Sciatic nerve (tissue), 2 donors: ENCODE data around the gene SCFD2. TPM values are rescaled to one million over a fixed set of nuclear protein-coding genes. Genes with fewer than 3 reads are reported as not detected.
"Not testable (repeated sequence)": the region's sequence is repeated elsewhere in the genome, so short reads cannot be mapped to it uniquely, and the experiment has no call there.

Experiments used
- ATAC-seq: fragments of 200-7000 bp; cut with Tn5 transposase; one replicate; pipeline ENCODE4 v1.9.1; 2020; ENCODE audit warnings: mild to moderate bottlenecking, moderate library complexity
- DNase-seq: peaks from one replicate; pipeline ENCODE4 v3.0.0-alpha.2; 2020; ENCODE audit warnings: low spot score
- intact Hi-C: fragments of 100-400 bp; cut with DNase I; formaldehyde crosslinking; loops from one replicate; pipeline ENCODE4 v1.14.2; 2022
- total RNA-seq: library from RNA; stranded (reverse); fragmentation: NEBNext Ultra II Directional; extraction: Animal tissue kit (Norgen Biotek cat#: 25700); gene quantifications from one replicate; pipeline ENCODE4 v1.2.1, GENCODE V29; 2021
- donor health status: DM: no; HTN: no; CAD: no.
- donor health status: DM: no; HTN: no; CAD: no.

Gene SCFD2
- total RNA-seq, 1 donor from 2014 or later = 16.3 TPM

DNA sequence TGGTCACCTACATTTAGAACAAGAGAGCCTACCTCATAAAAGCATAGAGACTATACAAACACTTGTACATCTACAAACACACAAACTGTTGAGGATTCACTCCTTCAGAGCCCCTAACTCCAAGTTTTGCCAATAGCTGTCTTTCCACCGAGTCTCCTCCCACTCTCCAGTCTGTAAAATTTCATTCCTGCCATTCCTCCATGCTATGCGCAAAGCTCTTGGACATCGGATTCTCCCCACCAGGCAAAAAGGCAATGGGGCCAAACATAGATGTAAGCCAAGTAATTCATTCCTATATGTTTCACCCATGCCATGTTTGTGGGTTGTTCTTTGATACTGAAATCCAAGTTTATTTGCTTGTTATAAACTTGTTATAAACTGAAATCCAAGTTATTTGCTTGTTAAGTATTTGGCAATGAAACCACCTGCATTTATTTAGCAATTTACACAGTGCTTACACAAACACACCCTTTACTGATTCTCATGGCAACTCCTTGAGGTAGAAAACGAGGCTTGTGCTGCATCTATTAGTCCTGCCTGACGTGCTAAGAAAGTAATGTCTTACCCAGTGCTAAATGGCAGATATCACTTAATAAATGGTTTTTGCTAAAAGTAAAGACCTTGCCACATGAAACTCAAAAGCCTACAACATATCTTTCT is 91.1 kb downstream of the SCFD2 start:
- DNase-seq = no peak
- intact Hi-C loops = no loop called here
- no peak for ATAC-seq

DNA sequence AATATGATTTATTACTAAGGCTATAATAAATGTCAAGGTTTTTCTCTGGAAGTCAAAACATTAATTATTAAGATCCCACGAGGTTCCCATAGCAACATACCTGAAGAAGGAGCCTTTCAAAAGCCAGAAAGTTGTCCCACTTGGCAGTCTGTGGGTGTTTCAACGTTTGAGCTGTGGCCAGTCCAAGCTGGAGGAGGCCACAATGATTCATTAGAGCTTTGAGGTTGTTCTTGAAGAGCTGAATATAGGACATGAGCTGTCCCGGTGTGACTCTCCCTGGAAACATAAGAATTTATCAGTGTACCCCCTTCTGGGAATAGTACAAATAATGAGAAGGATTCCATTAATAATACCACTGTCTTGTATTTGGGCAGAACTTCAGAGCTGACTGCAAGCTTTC is 92.1 kb downstream of the SCFD2 start:
- no peak for DNase-seq
- no peak for ATAC-seq
- intact Hi-C loops = no loop called here

DNA sequence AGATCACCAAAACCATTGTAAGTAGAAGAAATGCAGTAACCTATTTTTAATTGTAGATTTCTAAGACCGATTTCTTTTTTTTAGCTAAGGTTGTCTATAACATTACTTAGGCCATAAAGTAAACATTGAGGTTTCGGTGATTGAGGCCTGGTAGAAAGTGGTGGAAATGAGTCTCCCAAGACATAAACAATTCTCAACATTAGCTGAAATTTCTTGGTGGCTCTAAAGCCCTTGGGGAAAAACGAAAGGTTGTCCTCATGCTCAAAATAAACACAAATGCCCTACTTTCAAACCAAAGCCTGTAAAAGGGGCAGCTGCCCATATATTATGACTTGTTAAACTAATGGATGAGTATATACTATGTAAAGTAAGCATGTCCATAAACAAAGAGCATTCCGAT is 98.8 kb downstream of the SCFD2 start:
- intact Hi-C loops = no loop called here
- DNase-seq (no peak), ATAC-seq (no peak)

DNA sequence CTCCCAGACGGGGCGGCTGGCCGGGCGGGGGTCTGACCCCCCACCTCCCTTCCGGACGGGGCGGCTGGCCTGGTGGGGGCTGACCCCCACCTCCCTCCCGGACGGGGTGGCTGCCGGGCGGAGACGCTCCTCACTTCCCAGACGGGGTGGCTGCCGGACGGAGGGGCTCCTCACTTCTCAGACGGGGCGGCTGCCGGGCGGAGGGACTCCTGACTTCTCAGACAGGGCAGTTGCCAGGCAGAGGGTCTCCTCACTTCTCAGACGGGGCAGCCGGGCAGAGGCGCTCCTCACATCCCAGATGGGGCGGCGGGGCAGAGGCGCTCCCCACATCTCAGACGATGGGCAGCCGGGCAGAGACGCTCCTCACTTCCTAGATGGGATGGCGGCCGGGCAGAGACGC is 109.9 kb downstream of the SCFD2 start:
- ATAC-seq, DNase-seq, intact Hi-C loops: not testable (repeated sequence)

DNA sequence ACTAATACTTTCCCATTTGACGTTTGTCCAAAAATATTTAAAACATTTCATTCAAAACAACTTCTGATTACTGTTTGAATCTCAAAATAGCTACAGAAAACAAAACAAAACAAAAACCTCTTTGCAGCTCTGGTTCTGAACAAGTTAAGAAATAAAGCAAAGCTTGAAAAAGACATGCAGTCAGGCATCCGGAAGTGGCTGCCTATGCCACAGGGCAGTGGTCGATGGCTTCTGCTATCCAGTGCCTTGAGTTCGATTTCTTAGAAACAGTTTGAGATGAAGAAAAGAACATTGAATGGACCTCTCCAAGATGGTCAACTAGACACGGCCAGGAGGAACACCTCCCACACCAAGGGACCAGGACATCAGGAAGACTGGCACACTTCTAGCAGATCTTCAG is 125.3 kb downstream of the SCFD2 start:
- ATAC-seq (no peak), DNase-seq (no peak)
- intact Hi-C loops = no loop called here

DNA sequence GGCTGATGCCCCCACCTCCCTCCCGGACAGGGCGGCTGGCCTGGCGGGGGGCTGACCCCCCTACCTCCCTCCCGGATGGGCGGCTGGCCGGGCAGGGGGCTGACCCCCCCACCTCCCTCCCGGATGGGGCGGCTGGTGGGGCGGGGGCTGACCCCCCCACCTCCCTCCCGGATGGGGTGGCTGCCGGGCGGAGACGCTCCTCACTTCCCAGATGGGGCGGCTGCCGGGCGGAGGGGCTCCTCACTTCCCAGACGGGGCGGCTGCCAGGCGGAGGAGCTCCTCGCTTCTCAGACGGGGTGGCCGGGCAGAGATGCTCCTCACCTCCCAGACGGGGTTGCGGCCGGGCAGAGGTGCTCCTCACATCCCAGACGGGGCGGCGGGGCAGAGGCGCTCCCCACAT is 127.5 kb downstream of the SCFD2 start:
- intact Hi-C loops, ATAC-seq, DNase-seq: not testable (repeated sequence)

DNA sequence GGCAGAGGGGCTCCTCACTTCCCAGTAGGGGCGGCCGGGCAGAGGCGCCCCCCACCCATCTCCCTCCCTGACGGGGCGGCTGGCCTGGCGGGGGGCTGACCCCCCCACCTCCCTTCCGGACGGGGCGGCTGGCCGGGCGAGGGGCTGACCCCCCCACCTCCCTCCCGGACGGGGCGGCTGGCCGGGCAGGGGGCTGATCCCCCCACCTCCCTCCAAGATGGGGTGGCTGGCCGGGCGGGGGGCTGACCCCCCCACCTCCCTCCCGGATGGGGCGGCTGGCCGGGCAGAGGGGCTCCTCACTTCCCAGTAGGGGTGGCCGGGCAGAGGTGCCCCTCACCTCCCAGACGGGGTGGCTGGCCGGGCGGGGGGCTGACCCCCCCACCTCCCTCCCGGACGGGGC is 128.1 kb downstream of the SCFD2 start:
- intact Hi-C loops, ATAC-seq: not testable (repeated sequence)

DNA sequence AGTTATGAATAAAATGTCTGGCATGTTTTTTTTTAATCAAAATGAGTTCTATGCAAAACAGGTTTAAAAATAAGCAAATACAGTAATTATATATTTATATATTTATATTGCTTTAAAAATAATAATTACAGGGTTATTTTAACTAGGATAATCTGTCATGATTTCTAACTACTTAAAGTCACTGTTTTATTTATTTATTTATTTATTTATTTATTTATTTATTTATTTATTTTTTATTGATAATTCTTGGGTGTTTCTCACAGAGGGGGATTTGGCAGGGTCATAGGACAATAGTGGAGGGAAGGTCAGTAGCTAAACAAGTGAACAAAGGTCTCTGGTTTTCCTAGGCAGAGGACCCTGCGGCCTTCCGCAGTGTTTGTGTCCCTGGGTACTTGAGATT is 129.2 kb downstream of the SCFD2 start:
- DNase-seq, ATAC-seq, intact Hi-C loops: not testable (repeated sequence)

More for the DNA sequence above, 128.1 kb downstream of the SCFD2 start:
- DNase-seq = not testable (repeated sequence)

DNA sequence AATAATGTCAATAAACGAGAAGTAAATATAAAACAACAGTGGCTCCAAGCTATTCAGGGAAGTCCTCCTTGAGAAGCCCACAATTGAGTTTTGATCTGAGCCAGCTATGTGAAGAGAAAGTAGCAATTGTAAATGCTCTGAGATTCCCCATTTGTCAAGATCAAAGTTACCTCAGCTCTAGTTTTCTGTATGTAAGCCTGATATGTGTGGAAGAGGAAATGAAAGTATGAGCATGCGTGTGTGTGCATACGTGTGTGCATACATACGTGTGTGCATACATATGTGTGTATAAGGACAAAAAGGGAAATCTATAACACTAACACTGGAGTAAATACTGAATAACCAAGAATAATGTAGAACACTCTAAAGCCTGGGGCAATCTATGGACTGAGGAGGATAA is 130.3 kb downstream of the SCFD2 start:
- no peak for ATAC-seq
- DNase-seq = no peak
- intact Hi-C loops = no loop called here

DNA sequence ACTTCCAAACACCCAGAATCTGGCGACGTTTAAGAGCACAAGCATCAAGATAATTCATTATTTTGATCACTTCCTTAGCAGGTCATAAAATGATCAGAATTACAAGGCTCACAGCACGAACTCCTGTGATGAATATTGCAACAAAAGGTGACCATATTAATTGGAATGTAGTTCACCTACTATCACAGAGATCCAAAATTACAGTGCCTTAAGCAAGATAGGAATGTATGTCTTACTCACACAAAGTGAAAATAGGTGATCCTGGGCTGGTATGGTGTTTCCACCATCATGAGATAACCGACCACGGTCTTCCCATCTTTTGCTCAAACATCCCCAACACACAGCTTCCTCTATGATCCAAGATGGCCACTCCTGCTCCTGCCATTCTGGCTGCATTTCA is 131.2 kb downstream of the SCFD2 start:
- DNase-seq (no peak), ATAC-seq (no peak)
- intact Hi-C loops = no loop called here

DNA sequence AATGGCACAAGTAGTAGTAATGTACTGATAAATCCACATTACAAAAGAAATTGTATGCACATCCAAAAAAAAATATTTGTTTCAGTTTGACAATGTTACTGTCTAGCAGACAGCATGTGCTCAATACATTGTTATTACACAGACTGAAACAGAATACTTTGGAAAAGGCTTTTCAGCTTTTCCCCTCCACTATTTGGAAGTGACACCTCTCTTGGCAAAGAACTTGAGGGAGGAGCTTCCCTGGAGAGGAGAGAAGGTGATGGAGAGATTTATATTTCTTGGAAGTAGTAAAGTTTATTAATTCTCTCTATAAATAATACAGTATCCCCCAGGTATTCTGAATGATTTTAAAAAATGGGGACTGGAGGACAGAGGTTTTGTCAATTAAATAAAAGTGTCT is 131.8 kb downstream of the SCFD2 start:
- intact Hi-C loops = no loop called here
- DNase-seq = no peak
- ATAC-seq = no peak

DNA sequence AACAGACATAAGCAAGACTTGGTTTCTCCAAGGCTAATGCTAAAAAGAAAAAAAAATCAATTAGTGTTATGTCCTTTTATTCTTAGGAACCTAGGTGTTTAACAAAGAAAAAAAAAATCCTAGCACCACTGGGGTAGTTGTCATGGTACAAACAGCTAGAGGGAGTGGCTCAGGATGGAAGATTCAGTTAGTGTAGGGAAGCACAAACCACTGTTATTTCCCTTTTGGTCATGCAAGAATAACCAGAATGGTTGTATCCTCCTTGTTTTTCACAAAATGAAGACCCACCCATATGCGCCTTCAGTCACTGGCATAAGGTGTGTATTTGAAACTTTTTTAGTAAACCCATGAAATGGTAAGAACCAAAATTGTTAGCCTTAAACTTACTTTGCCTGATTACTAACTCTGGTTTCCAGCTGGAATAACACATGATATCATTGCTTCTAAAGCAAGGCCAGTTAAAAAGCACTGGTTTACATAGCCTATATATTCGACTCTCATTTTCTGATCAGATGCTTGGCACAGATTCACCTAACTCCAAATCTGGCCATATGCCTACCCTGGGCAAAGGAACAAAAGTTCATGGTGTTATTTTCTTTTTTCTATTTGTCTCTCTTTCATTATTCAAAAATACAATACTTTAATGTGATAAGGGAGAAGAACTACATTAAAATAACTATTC is 132.6 kb downstream of the SCFD2 start:
- no peak for ATAC-seq
- DNase-seq = no peak
- intact Hi-C loops = no loop called here

DNA sequence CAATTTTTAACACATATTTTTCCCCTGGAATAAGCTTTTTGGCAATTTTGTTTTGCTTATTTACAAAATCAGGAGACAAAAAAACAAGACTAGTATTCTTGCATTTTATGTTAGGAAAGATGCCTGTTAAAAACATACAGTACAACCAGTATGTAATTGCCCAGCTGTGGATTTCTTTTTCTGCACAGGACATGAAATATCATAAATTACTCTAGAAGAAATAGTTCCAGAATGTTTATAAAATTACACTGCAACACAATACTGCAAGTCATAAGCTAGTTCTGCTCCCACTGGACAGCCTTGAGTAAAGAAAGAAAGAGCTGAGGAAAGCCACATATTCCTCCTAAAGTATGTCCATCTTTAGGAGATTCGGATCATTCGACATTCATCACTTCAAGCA is 133.5 kb downstream of the SCFD2 start:
- intact Hi-C loops = no loop called here
- no peak for ATAC-seq
- DNase-seq = no peak

DNA sequence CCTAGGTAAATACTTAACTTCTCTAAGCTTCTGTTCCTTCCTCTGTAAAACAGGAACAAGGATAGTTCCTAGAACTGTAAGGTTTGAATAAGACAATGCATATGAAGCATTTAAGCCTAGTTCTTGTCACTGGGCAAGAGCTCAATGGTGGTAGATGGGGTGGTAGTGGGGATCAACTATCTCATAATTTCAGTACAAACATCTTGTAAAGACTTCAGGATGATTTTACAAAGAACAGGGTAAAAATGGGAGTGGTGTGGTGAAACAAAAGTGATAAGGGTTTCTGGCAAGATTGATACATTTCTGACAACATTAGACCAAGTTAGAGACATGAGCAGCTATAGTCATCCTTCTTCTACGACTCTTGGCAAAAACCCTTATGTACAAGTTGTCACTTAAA is 137.8 kb downstream of the SCFD2 start:
- intact Hi-C loops = no loop called here
- no peak for DNase-seq
- no peak for ATAC-seq

DNA sequence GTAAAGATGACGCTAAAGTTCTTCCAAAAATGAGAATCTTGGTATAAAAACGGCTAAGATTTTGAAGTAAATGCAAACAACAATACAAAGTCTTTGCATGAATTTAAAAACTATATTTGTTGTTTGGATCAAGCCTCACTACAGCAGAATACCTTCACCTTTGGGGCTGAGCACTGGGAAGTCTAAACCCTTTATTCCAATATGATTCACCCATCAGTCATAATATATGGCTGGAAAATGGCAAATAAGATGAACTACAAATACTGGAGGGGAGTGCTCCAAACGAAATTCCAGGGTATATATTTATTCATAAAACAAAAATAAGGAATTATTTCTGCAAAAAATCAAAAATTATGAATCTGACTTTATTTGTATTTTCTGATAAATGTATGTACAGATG is 138.4 kb downstream of the SCFD2 start:
- no peak for DNase-seq
- intact Hi-C loops = no loop called here
- ATAC-seq = no peak

DNA sequence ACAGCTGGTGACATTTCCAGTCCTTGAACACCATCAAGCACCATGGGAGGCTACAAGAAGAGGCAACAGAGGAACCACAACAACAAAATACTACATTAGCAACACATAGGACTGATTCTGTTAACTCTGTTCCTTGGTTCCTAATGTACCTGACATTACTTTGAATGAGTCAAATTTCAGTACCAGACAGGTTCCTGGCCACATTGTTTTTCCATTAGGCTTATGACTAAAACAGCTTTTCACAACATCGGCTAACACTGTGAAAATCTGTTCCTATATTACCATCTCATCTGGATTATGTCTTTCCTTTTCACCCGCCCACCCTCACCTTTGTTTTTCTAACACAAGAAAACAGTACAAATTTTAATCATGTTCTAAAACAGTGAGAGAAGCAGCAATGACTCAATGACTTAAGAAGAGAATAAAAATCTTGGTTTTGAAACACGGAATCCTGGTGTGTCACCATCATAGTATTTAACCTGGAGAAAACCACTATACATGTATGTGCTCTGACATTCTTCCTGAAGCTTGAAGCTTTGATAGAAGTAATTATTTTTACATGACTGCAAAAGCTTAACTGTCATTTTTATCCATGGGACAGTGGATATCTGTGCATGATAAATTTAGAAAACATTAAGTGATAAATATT is 143.9 kb downstream of the SCFD2 start:
- no peak for ATAC-seq
- intact Hi-C loops = no loop called here
- DNase-seq = no peak

DNA sequence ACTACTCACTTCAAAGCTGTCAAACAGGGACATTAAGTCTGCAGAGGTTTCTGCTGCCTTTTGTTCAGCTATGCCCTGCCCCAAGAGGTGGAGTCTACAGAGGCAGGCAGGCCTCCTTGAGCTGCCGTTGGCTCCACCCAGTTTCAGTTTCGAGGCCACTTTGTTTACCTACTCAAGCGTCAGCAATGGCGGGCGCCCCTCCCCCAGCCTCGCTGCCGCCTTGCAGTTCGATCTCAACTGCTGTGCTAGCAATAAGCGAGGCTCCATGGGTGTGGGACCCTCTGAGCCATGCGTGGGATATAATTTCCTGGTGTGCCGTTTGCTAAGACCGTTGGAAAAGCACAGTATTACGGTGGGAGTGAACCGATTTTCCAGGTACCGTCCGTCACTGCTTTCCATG is 146.7 kb downstream of the SCFD2 start:
- DNase-seq, intact Hi-C loops, ATAC-seq: not testable (repeated sequence)

DNA sequence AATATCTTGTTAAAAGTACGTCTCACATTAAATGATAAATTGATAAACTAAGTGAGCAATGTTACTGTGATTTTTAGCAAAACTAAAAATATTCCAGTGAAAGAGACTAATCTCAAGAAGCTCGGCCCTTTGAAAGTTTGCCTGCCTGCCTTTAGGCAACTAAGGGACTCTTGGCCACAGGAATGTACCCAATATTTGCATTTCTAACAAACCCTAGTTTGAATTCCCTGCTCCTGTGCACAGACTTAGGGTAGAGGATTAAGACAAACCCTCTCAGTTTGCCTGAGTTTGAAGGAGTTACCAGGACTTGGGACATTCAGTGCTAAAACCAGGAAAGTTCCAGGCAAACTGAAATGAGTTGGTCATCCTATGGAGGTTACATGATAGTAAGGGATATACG is 157.1 kb downstream of the SCFD2 start:
- ATAC-seq = no peak
- intact Hi-C loops = no loop called here
- no peak for DNase-seq

DNA sequence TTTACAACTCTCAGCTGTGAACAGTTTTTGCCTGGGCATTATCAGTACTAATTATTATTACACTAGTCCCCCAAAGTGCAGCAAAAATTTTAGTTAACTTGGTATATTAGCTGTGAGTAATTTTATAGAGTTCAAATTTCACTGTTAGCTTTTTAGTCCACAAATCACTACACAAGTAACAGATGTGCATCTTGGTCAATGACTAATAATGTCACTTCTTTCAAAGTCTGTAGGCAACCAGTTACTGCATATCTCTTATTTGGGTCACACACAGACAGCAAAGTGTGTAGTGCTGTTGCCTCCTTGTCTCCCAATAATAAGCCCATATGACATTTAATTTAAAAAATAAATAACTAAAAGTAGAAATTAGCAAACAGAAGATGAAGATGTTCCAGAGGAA is 159.9 kb downstream of the SCFD2 start:
- no peak for ATAC-seq
- DNase-seq = no peak
- intact Hi-C loops = no loop called here

DNA sequence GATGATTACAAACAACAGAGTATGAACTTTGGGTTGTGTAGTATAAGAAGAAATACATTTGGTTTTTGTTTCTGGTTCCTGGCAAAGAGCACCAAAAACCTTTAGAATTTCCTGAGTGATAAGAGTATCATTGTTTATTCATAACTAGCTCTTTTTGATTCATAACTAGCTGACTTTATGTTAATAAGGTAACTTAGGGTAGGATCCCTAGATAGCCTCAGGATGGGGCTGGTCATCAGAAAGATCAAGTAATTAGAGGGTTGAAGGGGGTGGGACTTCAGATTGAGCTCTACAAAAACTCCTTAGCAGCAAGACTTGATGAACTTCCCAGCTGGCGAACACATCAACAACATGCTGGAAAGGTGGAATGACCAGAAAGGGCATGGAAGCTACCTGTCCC is 166.5 kb downstream of the SCFD2 start:
- intact Hi-C loops = no loop called here
- ATAC-seq (no peak), DNase-seq (no peak)
